Fibroblast of the aortic adventitia (primary cell): ENCODE data around the gene SLC2A13. TPM values are rescaled to one million over a fixed set of nuclear protein-coding genes. Genes with fewer than 3 reads are reported as not detected.
A peak's percentile ranks its signal among the peaks of the same experiment; 100 is the strongest.
"Not testable (repeated sequence)": the region's sequence is repeated elsewhere in the genome, so short reads cannot be mapped to it uniquely, and the experiment has no call there.

ENCODE experiments used
- DNase-seq: peaks from one replicate; pipeline ENCODE4 v3.0.0-alpha.2; 2010; ENCODE audit warnings: low read depth
- H3K4me3 ChIP-seq: 2 replicates; pipeline ENCODE4 v1.5.1; 2011; ENCODE audit warnings: low read depth, mild to moderate bottlenecking, control low read depth, low read length, moderate library complexity
- CTCF ChIP-seq: IDR thresholded peaks from 2 replicates; pipeline ENCODE4 v1.5.1; 2011; ENCODE audit warnings: mild to moderate bottlenecking, low read length, control low read depth, inconsistent platforms; ENCODE audit not compliant: insufficient read depth
- total RNA-seq: library from RNA; depleted of rRNA; stranded (reverse); fragments of >200 nt; gene quantifications from 2 replicates; pipeline ENCODE4 v1.2.3, GENCODE V29; 2012; ENCODE audit warnings: low replicate concordance

SLC2A13 gene
- total RNA-seq, 1 donor: 16.6 TPM

DNA sequence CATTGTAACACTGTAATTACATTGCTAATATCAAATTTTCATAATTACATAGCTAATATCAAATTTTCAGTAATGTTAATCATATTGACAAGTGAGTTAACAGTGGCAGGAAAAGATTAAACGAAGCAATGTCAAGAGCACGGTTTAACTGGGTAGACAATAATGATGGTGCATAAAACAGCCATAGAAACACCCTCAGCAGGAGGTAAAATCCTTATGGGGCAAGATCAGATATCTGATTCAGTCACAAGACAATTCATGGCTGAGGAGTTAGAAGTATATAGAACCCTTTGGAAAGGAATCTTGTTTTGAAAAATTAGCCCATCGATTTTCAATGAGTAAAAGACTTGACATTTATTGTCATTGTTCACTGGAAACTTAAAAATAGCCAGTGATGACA lies 190.6 kb downstream of the SLC2A13 start:
- no peak overlapping the region for H3K4me3 ChIP-seq
- TF ChIP-seq CTCF: no peak
- DNase-seq: no peak

DNA sequence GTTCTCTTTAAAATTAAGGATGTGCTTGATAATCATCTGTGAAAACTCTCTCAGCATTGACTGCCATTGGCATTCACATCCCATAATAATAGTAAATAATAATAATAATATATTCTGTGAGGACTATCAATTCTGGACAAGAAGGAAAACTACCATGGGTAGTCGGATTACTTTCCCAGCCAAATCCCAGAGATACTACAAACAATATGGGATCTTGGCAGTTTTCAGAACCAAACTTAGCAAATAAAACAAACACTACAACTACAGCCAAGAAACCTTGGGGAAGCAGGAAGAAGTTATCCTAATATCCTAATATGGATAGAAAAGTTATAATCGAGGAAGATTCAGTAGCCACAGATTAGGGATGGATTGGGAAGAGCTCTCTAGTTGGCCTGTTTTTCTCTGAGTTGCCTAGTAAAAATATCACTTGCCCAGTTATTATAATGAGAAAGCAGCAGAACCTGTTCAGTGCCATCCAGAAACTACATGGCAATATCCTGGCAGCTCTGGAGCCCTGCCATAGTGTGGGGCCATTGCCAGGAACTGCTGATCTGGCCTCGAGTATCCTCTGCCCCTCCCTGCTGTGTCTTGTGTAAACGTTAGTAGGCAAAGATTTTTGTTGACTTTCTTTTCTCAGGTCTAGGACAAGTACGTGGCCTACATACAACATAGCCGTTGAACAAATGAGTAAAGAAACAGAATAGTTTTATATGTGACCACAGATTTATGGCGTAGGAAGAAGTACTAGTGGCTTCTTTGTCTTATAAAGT lies 193.5 kb downstream of the SLC2A13 start:
- no peak for DNase-seq
- TF ChIP-seq CTCF: no peak
- H3K4me3 ChIP-seq: no peak overlapping the region

DNA sequence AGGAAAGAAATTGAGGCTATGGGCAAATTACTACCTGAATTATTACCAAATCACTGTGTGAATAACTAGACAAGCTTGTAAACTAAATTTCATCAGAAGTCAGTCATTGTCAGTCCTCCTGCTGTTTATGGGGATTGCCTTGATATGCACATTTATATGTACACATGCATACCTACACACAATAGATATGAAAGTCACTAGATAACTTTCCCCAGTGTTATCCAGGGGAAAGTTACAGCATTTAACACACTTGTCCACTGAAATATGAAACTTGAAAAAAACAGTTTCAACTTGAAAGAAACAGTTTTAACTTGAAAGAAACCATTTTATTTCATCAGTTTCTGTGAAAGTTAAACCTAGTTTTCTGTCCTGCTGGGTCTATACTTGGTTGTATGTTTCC lies 199.6 kb downstream of the SLC2A13 start:
- DNase-seq: no peak
- TF ChIP-seq CTCF: no peak
- H3K4me3 ChIP-seq: no peak overlapping the region

DNA sequence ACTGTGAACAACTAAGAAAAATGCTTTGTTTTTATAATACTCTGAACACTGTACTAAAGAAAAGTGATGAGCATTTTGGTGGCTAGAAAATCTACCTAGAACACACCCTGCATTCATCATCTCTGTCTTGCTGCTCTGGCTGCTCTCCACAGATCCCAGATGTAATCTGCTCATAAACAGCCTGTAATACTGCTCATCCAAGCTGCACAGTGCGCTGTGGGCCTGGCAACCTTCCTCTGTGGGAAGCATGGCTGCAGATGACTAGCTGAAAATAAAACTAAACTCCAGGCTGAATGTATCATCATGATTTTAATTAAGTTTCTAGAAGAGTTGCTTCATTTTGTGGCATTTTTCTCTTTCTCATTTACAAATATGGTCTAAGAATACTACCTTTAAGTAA lies 200.7 kb downstream of the SLC2A13 start:
- peak; percentile 73 for DNase-seq
- no peak for TF ChIP-seq CTCF
- no peak overlapping the region for H3K4me3 ChIP-seq

- no peak overlapping the region for H3K4me3 ChIP-seq
- DNase-seq: no peak
- no peak for TF ChIP-seq CTCF
These were observed 203.1 kb downstream of the SLC2A13 start for GRCh38 chr12:39902821-39903220.

DNA sequence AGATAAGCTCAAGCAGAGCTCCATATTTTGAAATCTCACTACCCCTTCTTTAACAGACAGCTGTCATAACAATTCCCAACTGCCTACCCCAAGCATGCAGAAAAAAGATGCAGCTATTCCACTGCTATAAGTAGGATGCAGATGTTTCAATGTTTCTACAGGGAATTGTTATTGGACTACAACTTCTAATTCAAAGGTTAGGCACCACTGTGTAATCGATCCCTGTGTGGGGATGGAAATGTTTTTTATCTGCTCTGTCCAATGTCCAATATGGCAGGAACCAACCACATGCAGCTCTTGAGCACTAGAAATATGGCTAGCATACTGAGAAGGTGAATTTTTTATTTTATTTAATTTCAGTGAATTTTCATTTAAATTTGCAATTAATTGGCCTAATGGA lies 208.6 kb downstream of the SLC2A13 start:
- no peak overlapping the region for H3K4me3 ChIP-seq
- no peak for TF ChIP-seq CTCF
- no peak for DNase-seq

- not testable (repeated sequence) for DNase-seq, H3K4me3 ChIP-seq
These were observed 212.5 kb downstream of the SLC2A13 start for GRCh38 chr12:39893388-39893787.
